ENCODE results near the gene CD300LB.

DNA sequence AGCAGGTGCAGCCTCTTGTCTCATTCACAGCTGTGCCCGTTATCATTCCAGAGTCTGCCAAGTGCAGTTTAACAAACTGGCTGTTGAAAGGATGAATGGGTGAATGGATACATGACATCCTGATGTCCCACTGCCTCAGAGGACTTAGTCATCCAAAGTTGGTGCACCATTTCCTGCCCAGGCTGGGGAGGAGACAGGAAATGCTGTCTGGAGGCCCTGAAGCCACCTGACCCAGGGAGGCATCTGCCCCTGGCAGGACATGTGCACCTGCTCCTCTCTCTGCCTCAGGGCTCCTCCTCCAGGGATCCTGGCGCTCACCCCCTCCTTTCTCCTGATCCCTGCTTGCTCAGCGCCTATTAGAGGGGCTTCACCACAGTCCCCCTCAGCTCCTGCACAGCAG lies 16.5 kb upstream of the CD300LB start:
- TF ChIP-seq, protein P1, sequence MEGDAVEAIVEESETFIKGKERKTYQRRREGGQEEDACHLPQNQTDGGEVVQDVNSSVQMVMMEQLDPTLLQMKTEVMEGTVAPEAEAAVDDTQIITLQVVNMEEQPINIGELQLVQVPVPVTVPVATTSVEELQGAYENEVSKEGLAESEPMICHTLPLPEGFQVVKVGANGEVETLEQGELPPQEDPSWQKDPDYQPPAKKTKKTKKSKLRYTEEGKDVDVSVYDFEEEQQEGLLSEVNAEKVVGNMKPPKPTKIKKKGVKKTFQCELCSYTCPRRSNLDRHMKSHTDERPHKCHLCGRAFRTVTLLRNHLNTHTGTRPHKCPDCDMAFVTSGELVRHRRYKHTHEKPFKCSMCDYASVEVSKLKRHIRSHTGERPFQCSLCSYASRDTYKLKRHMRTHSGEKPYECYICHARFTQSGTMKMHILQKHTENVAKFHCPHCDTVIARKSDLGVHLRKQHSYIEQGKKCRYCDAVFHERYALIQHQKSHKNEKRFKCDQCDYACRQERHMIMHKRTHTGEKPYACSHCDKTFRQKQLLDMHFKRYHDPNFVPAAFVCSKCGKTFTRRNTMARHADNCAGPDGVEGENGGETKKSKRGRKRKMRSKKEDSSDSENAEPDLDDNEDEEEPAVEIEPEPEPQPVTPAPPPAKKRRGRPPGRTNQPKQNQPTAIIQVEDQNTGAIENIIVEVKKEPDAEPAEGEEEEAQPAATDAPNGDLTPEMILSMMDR (conservative IDR thresholded peaks at IDR 0.05; ENCODE audit: low read length): no peak
- TF ChIP-seq EZH2phosphoT487 (IDR thresholded peaks at IDR 0.05; ENCODE audit: borderline replicate concordance, low read depth, low read length): no peak

Data from OCI-LY7 (cell line).